NCI-H1048 (cell line): ENCODE data around the gene ZNF792.
"Not testable (repeated sequence)": the region's sequence is repeated elsewhere in the genome, so short reads cannot be mapped to it uniquely, and the experiment has no call there.

ENCODE experiments used
- DNase-seq: peaks from one replicate; lab custom pipeline; 2025; lab: John Stamatoyannopoulos, UW

Gene ZNF792

GRCh38 chr19:34998777-34999497 is 34.9 kb upstream of the ZNF792 start:
- DNase-seq, result no peak

- DNase-seq, result not testable (repeated sequence)
Measured at GRCh38 chr19:34998224-34998623, 34.2 kb upstream of the ZNF792 start.

- no peak for DNase-seq
Measured at GRCh38 chr19:34997071-34997617, 33.1 kb upstream of the ZNF792 start.

- no peak for DNase-seq
Measured at GRCh38 chr19:34995551-34995950, 31.5 kb upstream of the ZNF792 start.

- DNase-seq, result no peak
Measured at GRCh38 chr19:34994643-34995541, 30.9 kb upstream of the ZNF792 start.

- DNase-seq, result no peak
Measured at GRCh38 chr19:34994286-34994642, 30.2 kb upstream of the ZNF792 start.

- not testable (repeated sequence) for DNase-seq
Measured at GRCh38 chr19:34992582-34992981, 28.6 kb upstream of the ZNF792 start.

- DNase-seq, result no peak
Measured at GRCh38 chr19:34991542-34992333, 27.7 kb upstream of the ZNF792 start.

GRCh38 chr19:34990578-34991192 is 26.7 kb upstream of the ZNF792 start:
- no peak for DNase-seq

GRCh38 chr19:34989298-34989697 is 25.3 kb upstream of the ZNF792 start:
- DNase-seq, result no peak

GRCh38 chr19:34988119-34988518 is 24.1 kb upstream of the ZNF792 start:
- DNase-seq, result no peak

- no peak for DNase-seq
Measured at GRCh38 chr19:34985249-34986022, 21.4 kb upstream of the ZNF792 start.

- no peak for DNase-seq
Measured at GRCh38 chr19:34984287-34984686, 20.3 kb upstream of the ZNF792 start.

- DNase-seq, result no peak
Measured at GRCh38 chr19:34983786-34984185, 19.8 kb upstream of the ZNF792 start.

- no peak for DNase-seq
Measured at GRCh38 chr19:34982275-34982674, 18.2 kb upstream of the ZNF792 start.

- DNase-seq, result no peak
Measured at GRCh38 chr19:34979819-34980640, 16.0 kb upstream of the ZNF792 start.

GRCh38 chr19:34976611-34977010 is 12.6 kb upstream of the ZNF792 start:
- DNase-seq, result no peak

GRCh38 chr19:34975056-34975455 is 11.0 kb upstream of the ZNF792 start:
- DNase-seq, result no peak

- DNase-seq, result no peak
Measured at GRCh38 chr19:34974646-34975045, 10.6 kb upstream of the ZNF792 start.

- DNase-seq, result no peak
Measured at GRCh38 chr19:34972163-34972705, 8.2 kb upstream of the ZNF792 start.
